A549 (cell line): ENCODE results near the gene GTF2IRD1. TPM values are rescaled to one million over a fixed set of nuclear protein-coding genes. Genes with fewer than 3 reads are reported as not detected.

Experiments
- ATAC-seq, 2 experiments: fragments of 200-7000 bp in 1 of 2; fragments of >200 bp in 1 of 2; cut with Nextera tagmentation in 1 of 2; cut with Tn5 transposase in 1 of 2; 3 replicates each; pipeline versions ENCODE4 v1.8.0 to v1.9.1; 2018 to 2020; ENCODE audit warnings: mild to moderate bottlenecking in 1 of 2, moderate library complexity in 1 of 2
- CTCF ChIA-PET: fragments of 300-600 bp; sonication (Branson Sonifier 250); formaldehyde crosslinking; extraction: SDS; loops from one replicate; lab custom pipeline; 2021; ENCODE audit warnings: antibody characterized with exemption, inconsistent platforms; lab: Yijun Ruan, JAX
- POLR2A ChIA-PET: fragments of 350-600 bp; formaldehyde crosslinking; extraction: SDS; loops from one replicate; lab custom pipeline; 2021; ENCODE audit warnings: antibody characterized with exemption, inconsistent platforms; lab: Yijun Ruan, JAX
- DNase-seq, 2 experiments: peaks; one replicate each; pipeline versions ENCODE4 v3.0.0 to v3.0.0-alpha.2; 2011 to 2016; ENCODE audit warnings: low read depth in 1 of 2, low spot score in 1 of 2
- FAIRE-seq: peaks from 2 replicates; lab custom pipeline; 2011; peaks lifted over from hg19 to GRCh38; lab: Jason Lieb, UNC
- H3K27ac ChIP-seq, 2 experiments: fragments of >200 bp; sonication (Bioruptor Twin); formaldehyde crosslinking; 3 replicates each; pipeline ENCODE4 v1.5.1; 2016 to 2017
- H3K4me1 ChIP-seq: fragments of >200 bp; sonication (Bioruptor Twin); formaldehyde crosslinking; 3 replicates; pipeline ENCODE4 v1.6.1; 2016
- H3K4me2 ChIP-seq: fragments of >200 bp; sonication (Bioruptor Twin); formaldehyde crosslinking; 3 replicates; pipeline ENCODE4 v1.6.1; 2016
- H3K4me3 ChIP-seq: fragments of >200 bp; sonication (Bioruptor Twin); formaldehyde crosslinking; 3 replicates; pipeline ENCODE4 v1.5.1; 2016
- H3K9me3 ChIP-seq: fragments of >200 bp; sonication (Bioruptor Twin); formaldehyde crosslinking; 3 replicates; pipeline ENCODE4 v1.6.1; 2016
- BHLHE40 ChIP-seq: IDR thresholded peaks from 2 replicates; pipeline ENCODE4 v1.6.1; 2012; ENCODE audit warnings: low read depth, low read length, inconsistent platforms
- CBX8 ChIP-seq: fragments of 200-600 bp; sonication (generic); IDR thresholded peaks from 2 replicates; pipeline ENCODE4 v1.6.1; 2016
- CHD4 ChIP-seq: fragments of 200-600 bp; sonication (generic); IDR thresholded peaks from 2 replicates; pipeline ENCODE4 v1.6.1; 2016; ENCODE audit warnings: antibody characterized with exemption, mild to moderate bottlenecking, borderline replicate concordance
- EHF ChIP-seq: fragments of 250-450 bp; sonication (Bioruptor Pico); IDR thresholded peaks from 2 replicates; pipeline ENCODE4 v1.5.0; 2020; ENCODE audit warnings: mild to moderate bottlenecking
- EP300 ChIP-seq, 2 experiments: fragments of >200 bp; sonication (Bioruptor Twin); formaldehyde crosslinking; IDR thresholded peaks; 2 replicates in 1 of 2; 3 replicates in 1 of 2; pipeline ENCODE4 v1.6.1; 2016 to 2017
- FOSL2 ChIP-seq, 2 experiments: fragments of 450-650 bp in 1 of 2; fragments of >200 bp in 1 of 2; sonication (Bioruptor Twin) in 1 of 2; formaldehyde crosslinking; IDR thresholded peaks; 2 replicates each; pipeline versions ENCODE4 v1.5.0 to v1.6.1; 2016 to 2020; ENCODE audit warnings: mild to moderate bottlenecking in 1 of 2, moderate library complexity in 1 of 2
- GATA3 ChIP-seq: IDR thresholded peaks from 2 replicates; pipeline ENCODE4 v1.6.1; 2012; ENCODE audit warnings: borderline replicate concordance
- HOXB13 ChIP-seq: fragments of 250-450 bp; sonication (Bioruptor Pico); IDR thresholded peaks from 2 replicates; pipeline ENCODE4 v1.5.0; 2020; ENCODE audit warnings: low read depth, mild to moderate bottlenecking, moderate library complexity
- JUN ChIP-seq, 2 experiments: fragments of >200 bp; sonication (Bioruptor Twin); formaldehyde crosslinking; IDR thresholded peaks; 2 replicates in 1 of 2; 3 replicates in 1 of 2; pipeline ENCODE4 v1.6.1; 2016 to 2017
- MAX ChIP-seq: IDR thresholded peaks from 2 replicates; pipeline ENCODE4 v1.6.1; 2012
- POLR2AphosphoS2 ChIP-seq: conservative IDR thresholded peaks from 2 replicates; pipeline ENCODE4 v1.6.1; 2012; ENCODE audit warnings: low read length, improper control_type of control experiment, inconsistent platforms
- RAD21 ChIP-seq, 2 experiments: fragments of >200 bp in 1 of 2; sonication (Bioruptor Twin) in 1 of 2; formaldehyde crosslinking in 1 of 2; IDR thresholded peaks in 1 of 2; conservative IDR thresholded peaks in 1 of 2; 2 replicates in 1 of 2; 3 replicates in 1 of 2; pipeline ENCODE4 v1.6.1; 2012 to 2018; ENCODE audit warnings: inconsistent platforms in 1 of 2
- RARB ChIP-seq: fragments of 250-450 bp; sonication (Bioruptor Pico); IDR thresholded peaks from 2 replicates; pipeline ENCODE4 v1.8.0; 2021; ENCODE audit warnings: mild to moderate bottlenecking, moderate library complexity
- RCOR1 ChIP-seq: fragments of 150-350 bp; IDR thresholded peaks from 2 replicates; pipeline ENCODE4 v1.6.1; 2014; ENCODE audit warnings: antibody characterized with exemption, low read length, low read depth
- ZFP36 ChIP-seq: fragments of 450-650 bp; IDR thresholded peaks from 2 replicates; pipeline ENCODE4 v1.6.1; 2014; ENCODE audit warnings: borderline replicate concordance; ENCODE audit not compliant: partially characterized antibody
- WGBS: methylation state at CpG from one replicate; pipeline ENCODE4 v1.1.6; 2017; ENCODE audit errors: missing lambda C conversion rate; 5-methylcytosine and 5-hydroxymethylcytosine counted together
- polyA plus RNA-seq, 4 experiments: library from polyadenylated mRNA; depleted of rRNA in 3 of 4; stranded (reverse); fragments of >200 nt; fragmentation: RNase III in 1 of 4; extraction: RNeasy Plus Mini Kit Qiagen cat#74134 plus additional on column Dnase treatment in 1 of 4; gene quantifications; 2 replicates in 3 of 4; 3 replicates in 1 of 4; pipeline ENCODE4 v1.2.3, GENCODE V29; 2011 to 2017
- TF ChIP-seq, protein P1 (sequence below): fragments of >200 bp; sonication (Bioruptor Twin); formaldehyde crosslinking; IDR thresholded peaks from 3 replicates; pipeline ENCODE4 v1.6.1; 2016
- TF ChIP-seq, protein P2 (sequence below): fragments of 250-450 bp; sonication (Bioruptor Pico); IDR thresholded peaks from 2 replicates; pipeline ENCODE4 v1.5.0; 2020; ENCODE audit warnings: low read depth, mild to moderate bottlenecking, moderate library complexity
- TF ChIP-seq, protein P3 (sequence below): fragments of >200 bp; sonication (Bioruptor Twin); formaldehyde crosslinking; IDR thresholded peaks from 3 replicates; pipeline ENCODE4 v1.5.1; 2016

Gene GTF2IRD1
- polyA plus RNA-seq, 2 of the 4 experiments (the other 2 are of a cell fraction), result 19.9 to 20.5 TPM

DNA sequence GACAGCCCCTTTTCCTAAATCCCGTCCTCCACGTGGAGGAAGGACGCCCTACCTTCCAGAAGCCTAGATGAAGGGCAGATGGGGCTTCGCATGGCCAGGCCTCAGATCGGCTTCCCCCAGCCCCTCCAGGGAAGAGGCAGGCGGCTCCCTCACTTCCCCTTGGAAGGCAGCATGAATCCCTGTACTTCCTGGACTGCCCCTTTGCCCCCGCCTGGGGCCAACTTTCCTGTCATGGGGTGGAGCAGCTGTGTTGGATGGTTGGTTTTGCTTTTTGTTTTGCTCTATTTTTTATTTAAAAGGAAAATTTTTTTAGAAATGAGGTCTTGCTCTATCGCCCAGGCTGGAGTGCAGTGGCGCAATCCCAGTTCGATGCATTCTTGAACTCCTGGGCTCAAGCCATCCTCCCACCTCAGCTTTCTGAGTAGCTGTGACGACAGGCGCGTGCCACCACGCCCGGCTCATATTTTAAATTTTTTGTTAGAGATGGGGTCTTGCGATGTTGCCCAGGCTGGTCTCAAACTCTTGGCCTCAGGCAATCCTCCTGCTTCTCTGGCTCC lies 27.2 kb downstream of the GTF2IRD1 start (continued):
- TF ChIP-seq GATA3 (peak; percentile 54; the same call in 1 of the 2 replicates), CBX8 (no peak), CHD4 (no peak), RAD21 (conservative IDR thresholded peaks at IDR 0.05 in 1 of 2, IDR thresholded peaks at IDR 0.05 in 1 of 2) (no peak; a peak in 1 of 5 replicates), BHLHE40 (0 out of 2 replicates have a peak, but pooled peaks have one; percentile 30), MAX (peak; percentile 67), FOSL2 (IDR thresholded peaks at IDR 0.05) (no peak), FOSL2 (CRISPR knock-in tag; IDR thresholded peaks at IDR 0.05) (0 out of 2 replicates have a peak, but pooled peaks have one; percentile 14), EP300 (IDR thresholded peaks at IDR 0.05) (peak; percentile 48 to 87; a peak in 2 of 5 replicates), RCOR1 (no peak), EHF (CRISPR knock-in tag) (no peak), POLR2AphosphoS2 (no peak), ZFP36 (no peak), RARB (CRISPR knock-in tag) (peak; percentile 66; the same call in 1 of the 2 replicates)
- TF ChIP-seq, protein P1, sequence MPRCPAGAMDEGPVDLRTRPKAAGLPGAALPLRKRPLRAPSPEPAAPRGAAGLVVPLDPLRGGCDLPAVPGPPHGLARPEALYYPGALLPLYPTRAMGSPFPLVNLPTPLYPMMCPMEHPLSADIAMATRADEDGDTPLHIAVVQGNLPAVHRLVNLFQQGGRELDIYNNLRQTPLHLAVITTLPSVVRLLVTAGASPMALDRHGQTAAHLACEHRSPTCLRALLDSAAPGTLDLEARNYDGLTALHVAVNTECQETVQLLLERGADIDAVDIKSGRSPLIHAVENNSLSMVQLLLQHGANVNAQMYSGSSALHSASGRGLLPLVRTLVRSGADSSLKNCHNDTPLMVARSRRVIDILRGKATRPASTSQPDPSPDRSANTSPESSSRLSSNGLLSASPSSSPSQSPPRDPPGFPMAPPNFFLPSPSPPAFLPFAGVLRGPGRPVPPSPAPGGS, result 0 out of 3 replicates have a peak, but pooled peaks have one; percentile 24
- TF ChIP-seq, protein P2, sequence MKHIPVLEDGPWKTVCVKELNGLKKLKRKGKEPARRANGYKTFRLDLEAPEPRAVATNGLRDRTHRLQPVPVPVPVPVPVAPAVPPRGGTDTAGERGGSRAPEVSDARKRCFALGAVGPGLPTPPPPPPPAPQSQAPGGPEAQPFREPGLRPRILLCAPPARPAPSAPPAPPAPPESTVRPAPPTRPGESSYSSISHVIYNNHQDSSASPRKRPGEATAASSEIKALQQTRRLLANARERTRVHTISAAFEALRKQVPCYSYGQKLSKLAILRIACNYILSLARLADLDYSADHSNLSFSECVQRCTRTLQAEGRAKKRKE, result no peak

DNA sequence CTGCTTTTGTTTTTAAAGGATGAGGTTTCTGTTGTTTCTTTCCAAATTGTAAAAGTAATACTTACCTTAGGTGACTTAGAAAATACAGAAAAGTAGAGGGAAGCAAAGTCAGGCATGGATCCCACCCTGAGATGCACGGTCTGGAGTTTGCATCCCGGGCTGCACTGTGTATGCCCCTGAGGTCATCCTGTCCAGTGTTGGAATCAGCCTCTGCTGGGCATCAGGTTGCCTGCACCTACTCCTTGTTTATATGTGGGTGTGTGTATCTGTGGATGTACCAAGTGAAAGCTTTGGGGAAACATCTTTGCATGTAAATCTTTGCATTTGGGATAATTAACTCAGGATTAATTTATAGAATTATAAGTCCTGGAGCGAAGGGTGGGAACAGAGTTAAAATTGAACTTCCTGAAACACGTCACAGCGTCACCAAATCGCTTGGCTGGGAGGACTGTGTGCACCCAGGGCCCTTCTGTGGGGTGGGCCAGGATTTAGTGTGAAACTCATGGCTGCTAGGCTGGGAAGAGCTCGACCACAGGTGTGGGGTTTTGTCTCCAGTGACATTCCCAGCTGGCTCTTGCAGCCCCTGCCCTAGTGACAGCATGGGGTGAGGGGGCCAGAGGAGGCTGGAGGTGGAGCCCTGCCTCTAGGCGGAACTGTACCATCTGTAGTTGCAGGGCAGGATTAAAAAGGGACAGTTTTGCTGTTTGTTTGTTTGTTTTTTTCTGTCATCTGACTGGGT lies 27.9 kb downstream of the GTF2IRD1 start:
- Histone ChIP-seq H3K4me2 (peak overlapping the region; percentile 81), H3K9me3 (no peaks in the 10 kb centered on the region), H3K27ac (peak overlapping the region; percentile 93 to 97), H3K4me3 (no peak overlapping the region), H3K4me1 (peaks cover 88% of the 10 kb centered on the region)
- ATAC-seq (peak; percentile 67 to 68), DNase-seq (peak in 1 of 2 experiments; percentile 63), FAIRE-seq (peak; percentile 49)
- POLR2A ChIA-PET, result no interaction called here
- CTCF ChIA-PET, result interaction anchor here (0.7 to 1.1 kb wide), 2 partner anchors 9 to 83 kb away, joined by 3 to 4 read pairs; no protein-coding TSS in a partner anchor
- 54% methylated on average over 8 of the region's 8 CpGs for WGBS
- TF ChIP-seq, protein P2, result no peak
- peak; percentile 43; the same call in 1 of the 2 replicates for TF ChIP-seq HOXB13 (CRISPR knock-in tag)

DNA sequence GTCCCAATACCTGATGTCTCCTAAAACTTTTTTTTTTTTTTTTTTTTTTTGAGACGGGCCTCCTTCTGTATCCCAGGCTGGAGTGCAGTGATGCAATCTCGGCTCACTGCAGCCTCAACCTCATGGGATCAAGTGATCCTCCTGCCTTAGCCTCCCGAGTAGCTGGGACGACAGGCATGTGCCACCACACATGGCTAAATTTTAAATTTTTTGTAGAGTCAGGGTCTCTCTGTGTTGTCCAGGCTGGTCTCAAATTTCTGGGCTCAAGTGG lies 28.4 kb downstream of the GTF2IRD1 start:
- H3K4me2 ChIP-seq, result peak overlapping the region; percentile 81
- no peaks in the 10 kb centered on the region for H3K9me3 ChIP-seq
- DNase-seq (no peak), ATAC-seq (no peak), FAIRE-seq (no peak)
- no peak overlapping the region; the same call in 2 of the 3 replicates for H3K4me3 ChIP-seq
- H3K4me1 ChIP-seq, result peaks cover 83% of the 10 kb centered on the region
- 0 out of 5 replicates have a peak, but pooled peaks of 1 of the 2 experiments have one; percentile 8 for TF ChIP-seq JUN (IDR thresholded peaks at IDR 0.05)
- TF ChIP-seq, protein P3, sequence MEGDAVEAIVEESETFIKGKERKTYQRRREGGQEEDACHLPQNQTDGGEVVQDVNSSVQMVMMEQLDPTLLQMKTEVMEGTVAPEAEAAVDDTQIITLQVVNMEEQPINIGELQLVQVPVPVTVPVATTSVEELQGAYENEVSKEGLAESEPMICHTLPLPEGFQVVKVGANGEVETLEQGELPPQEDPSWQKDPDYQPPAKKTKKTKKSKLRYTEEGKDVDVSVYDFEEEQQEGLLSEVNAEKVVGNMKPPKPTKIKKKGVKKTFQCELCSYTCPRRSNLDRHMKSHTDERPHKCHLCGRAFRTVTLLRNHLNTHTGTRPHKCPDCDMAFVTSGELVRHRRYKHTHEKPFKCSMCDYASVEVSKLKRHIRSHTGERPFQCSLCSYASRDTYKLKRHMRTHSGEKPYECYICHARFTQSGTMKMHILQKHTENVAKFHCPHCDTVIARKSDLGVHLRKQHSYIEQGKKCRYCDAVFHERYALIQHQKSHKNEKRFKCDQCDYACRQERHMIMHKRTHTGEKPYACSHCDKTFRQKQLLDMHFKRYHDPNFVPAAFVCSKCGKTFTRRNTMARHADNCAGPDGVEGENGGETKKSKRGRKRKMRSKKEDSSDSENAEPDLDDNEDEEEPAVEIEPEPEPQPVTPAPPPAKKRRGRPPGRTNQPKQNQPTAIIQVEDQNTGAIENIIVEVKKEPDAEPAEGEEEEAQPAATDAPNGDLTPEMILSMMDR, result no peak
- POLR2A ChIA-PET, result no interaction called here
- WGBS, result 70% methylated on average over 4 of the region's 4 CpGs
- H3K27ac ChIP-seq, result peak overlapping the region; percentile 93 to 97
- CTCF ChIA-PET, result interaction anchor here (1.1 kb wide), 1 partner anchor 10 kb away, joined by 4 read pairs; no protein-coding TSS in a partner anchor
